OCI-LY7 (cell line): Measurements from ENCODE around the gene PARVB.

Experiments
- EZH2phosphoT487 ChIP-seq: fragments of 200-600 bp; sonication (generic); IDR thresholded peaks from 2 replicates; pipeline ENCODE4 v1.6.1; 2018; ENCODE audit warnings: low read depth, borderline replicate concordance, mild to moderate bottlenecking, mixed run types, antibody characterized with exemption, low read length, moderate library complexity, mixed read lengths
- TF ChIP-seq, protein P1 (sequence below): fragments of 200-600 bp; sonication (generic); conservative IDR thresholded peaks from 2 replicates; pipeline ENCODE4 v1.5.1; 2014; ENCODE audit warnings: mild to moderate bottlenecking, antibody characterized with exemption, low read length, moderate library complexity, mixed read lengths

DNA sequence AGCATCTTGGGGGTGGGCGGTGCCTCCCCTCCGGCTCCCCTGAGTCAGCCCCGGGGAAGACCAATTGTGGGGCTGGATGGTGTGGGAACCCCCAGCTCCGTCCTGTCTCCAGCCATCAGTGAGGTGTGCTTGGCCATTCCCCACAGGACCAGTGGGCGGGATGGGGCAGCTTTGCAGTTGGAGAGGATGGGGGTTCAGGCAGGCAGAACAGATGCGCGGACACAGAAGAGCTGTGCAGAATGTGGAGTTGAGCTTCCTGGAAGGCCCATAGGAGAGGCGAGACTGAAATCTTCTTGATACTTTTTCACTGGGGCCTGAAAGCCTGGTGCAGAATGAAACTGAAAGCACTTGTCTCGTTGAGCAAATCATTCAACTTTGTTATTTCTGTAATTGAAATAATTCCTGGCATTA lies 23.8 kb downstream of the PARVB start:
- TF ChIP-seq, protein P1, sequence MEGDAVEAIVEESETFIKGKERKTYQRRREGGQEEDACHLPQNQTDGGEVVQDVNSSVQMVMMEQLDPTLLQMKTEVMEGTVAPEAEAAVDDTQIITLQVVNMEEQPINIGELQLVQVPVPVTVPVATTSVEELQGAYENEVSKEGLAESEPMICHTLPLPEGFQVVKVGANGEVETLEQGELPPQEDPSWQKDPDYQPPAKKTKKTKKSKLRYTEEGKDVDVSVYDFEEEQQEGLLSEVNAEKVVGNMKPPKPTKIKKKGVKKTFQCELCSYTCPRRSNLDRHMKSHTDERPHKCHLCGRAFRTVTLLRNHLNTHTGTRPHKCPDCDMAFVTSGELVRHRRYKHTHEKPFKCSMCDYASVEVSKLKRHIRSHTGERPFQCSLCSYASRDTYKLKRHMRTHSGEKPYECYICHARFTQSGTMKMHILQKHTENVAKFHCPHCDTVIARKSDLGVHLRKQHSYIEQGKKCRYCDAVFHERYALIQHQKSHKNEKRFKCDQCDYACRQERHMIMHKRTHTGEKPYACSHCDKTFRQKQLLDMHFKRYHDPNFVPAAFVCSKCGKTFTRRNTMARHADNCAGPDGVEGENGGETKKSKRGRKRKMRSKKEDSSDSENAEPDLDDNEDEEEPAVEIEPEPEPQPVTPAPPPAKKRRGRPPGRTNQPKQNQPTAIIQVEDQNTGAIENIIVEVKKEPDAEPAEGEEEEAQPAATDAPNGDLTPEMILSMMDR: no peak
- TF ChIP-seq EZH2phosphoT487: no peak
